Activated naive CD4-positive, alpha-beta T cell (primary cell): Measurements from ENCODE around the gene DYNLT3.

Experiments used
- DNase-seq, 4 experiments: peaks; one replicate each; lab custom pipeline; 2025; lab: John Stamatoyannopoulos, UW

DYNLT3 gene

GRCh38 chrX:37846934-37847732 lies at the start of gene DYNLT3:
DYNLT3 (minus strand) TSS chrX:37847571; CDS start chrX:37847510, 61 bp downstream.
- peak; percentile 10 to 65 (median 34) for DNase-seq

- DNase-seq: no peak
Measured at GRCh38 chrX:37896511-37896890, 49.1 kb upstream of the DYNLT3 start.

- DNase-seq: no peak
Measured at GRCh38 chrX:37895795-37896510, 48.6 kb upstream of the DYNLT3 start.

GRCh38 chrX:37894725-37895124 lies 47.4 kb upstream of the DYNLT3 start:
- no peak for DNase-seq

GRCh38 chrX:37888010-37888409 lies 40.6 kb upstream of the DYNLT3 start:
- DNase-seq: no peak

- DNase-seq: no peak
Measured at GRCh38 chrX:37887347-37887746, 40.0 kb upstream of the DYNLT3 start.

- no peak for DNase-seq
Measured at GRCh38 chrX:37883196-37883595, 35.8 kb upstream of the DYNLT3 start.

GRCh38 chrX:37879692-37880091 lies 32.3 kb upstream of the DYNLT3 start:
- no peak for DNase-seq

- DNase-seq: no peak
Measured at GRCh38 chrX:37876716-37877115, 29.3 kb upstream of the DYNLT3 start.

- DNase-seq: no peak
Measured at GRCh38 chrX:37875675-37876074, 28.3 kb upstream of the DYNLT3 start.

- DNase-seq: no peak
Measured at GRCh38 chrX:37873220-37873619, 25.8 kb upstream of the DYNLT3 start.

- no peak for DNase-seq
Measured at GRCh38 chrX:37872303-37872655, 24.9 kb upstream of the DYNLT3 start.

- no peak for DNase-seq
Measured at GRCh38 chrX:37871626-37872302, 24.4 kb upstream of the DYNLT3 start.

- DNase-seq: no peak
Measured at GRCh38 chrX:37867536-37868153, 20.3 kb upstream of the DYNLT3 start.

GRCh38 chrX:37863728-37864127 lies 16.4 kb upstream of the DYNLT3 start:
- DNase-seq: no peak

GRCh38 chrX:37862851-37863250 lies 15.5 kb upstream of the DYNLT3 start:
- no peak for DNase-seq

- DNase-seq: no peak
Measured at GRCh38 chrX:37860721-37861120, 13.3 kb upstream of the DYNLT3 start.

- DNase-seq: no peak
Measured at GRCh38 chrX:37854748-37855147, 7.4 kb upstream of the DYNLT3 start.

GRCh38 chrX:37854148-37854547 lies 6.8 kb upstream of the DYNLT3 start:
- no peak for DNase-seq

- DNase-seq: no peak
Measured at GRCh38 chrX:37847733-37848197, 394 bp upstream of the DYNLT3 start.

GRCh38 chrX:37846558-37846933 lies 825 bp downstream of the DYNLT3 start:
- no peak for DNase-seq

GRCh38 chrX:37846141-37846540 lies 1.2 kb downstream of the DYNLT3 start:
- DNase-seq: no peak
